Subcutaneous adipose tissue (tissue), 4 donors: ENCODE data around the gene SPTLC2. TPM values are rescaled to one million over a fixed set of nuclear protein-coding genes. Genes with fewer than 3 reads are reported as not detected.

ENCODE experiments used
- total RNA-seq, 4 donors: library from RNA; depleted of rRNA; stranded (reverse); fragments of >200 nt; gene quantifications; one replicate each; pipeline ENCODE4 v1.1.0, GENCODE V29; 2016
- TF ChIP-seq, protein P1 (sequence below): fragments of 450-650 bp; IDR thresholded peaks from one replicate; pipeline ENCODE4 v1.5.1; 2016; ENCODE audit warnings: low read depth, mild to moderate bottlenecking, control low read depth, antibody characterized with exemption, moderate library complexity

The SPTLC2 gene
- total RNA-seq, 4 donors from 2014 or later, result 48.1 to 61.8 (median 56.3) TPM

DNA sequence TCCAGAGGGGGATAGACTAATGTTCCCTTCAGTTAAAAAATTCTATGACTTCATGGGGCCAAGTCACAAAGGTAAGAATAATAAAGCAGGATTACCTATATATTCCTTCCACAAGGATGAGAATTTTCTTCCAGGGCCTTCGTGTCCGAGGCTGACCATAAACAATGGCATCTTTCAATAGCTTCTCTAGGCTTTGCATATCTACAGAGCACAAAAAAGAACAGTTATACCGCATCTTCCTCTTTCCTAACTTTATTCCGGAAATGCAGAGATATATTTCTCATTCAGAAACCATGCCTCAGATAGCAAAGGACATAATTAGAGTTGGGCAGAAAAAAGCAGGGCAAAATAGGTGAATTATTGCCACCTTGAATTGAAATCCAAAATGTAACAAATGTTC is 59.5 kb downstream of the SPTLC2 start:
- TF ChIP-seq, protein P1, sequence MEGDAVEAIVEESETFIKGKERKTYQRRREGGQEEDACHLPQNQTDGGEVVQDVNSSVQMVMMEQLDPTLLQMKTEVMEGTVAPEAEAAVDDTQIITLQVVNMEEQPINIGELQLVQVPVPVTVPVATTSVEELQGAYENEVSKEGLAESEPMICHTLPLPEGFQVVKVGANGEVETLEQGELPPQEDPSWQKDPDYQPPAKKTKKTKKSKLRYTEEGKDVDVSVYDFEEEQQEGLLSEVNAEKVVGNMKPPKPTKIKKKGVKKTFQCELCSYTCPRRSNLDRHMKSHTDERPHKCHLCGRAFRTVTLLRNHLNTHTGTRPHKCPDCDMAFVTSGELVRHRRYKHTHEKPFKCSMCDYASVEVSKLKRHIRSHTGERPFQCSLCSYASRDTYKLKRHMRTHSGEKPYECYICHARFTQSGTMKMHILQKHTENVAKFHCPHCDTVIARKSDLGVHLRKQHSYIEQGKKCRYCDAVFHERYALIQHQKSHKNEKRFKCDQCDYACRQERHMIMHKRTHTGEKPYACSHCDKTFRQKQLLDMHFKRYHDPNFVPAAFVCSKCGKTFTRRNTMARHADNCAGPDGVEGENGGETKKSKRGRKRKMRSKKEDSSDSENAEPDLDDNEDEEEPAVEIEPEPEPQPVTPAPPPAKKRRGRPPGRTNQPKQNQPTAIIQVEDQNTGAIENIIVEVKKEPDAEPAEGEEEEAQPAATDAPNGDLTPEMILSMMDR, result no peak

DNA sequence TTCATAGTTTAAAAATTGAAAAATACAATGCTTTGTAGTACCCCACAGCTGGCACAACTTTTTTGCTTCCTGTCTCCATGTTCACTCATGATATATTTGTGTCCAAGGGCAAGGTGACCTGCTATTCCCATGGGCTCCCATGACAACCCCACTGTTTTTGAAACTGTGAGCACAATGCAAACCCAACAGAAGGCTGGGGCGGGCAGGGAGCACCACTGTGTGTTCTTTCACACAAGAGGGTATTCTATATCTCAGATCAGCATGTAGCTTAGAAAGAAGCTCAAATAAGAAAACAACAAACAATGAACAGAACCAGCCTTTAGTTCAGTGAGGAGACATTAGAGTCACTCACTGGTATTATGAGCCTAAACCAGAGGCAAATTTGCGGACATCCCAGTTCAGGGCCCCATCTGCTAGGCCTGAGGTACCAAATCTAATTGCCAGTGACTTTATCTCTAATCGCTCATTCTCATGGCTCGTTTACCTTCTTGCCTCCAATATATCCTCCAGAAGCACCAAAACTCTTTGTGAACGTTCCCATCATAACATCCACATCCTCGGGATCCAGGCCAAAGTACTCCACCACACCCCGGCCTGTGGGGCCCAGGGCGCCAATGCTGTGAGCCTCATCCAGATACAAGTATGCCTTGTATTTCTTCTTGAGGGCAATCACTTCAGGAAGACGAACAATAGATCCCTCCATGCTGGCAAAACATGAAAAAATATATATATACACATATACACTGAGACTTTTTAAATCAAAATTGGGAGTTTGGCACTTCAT is 61.4 kb downstream of the SPTLC2 start:
- TF ChIP-seq, protein P1, result no peak

DNA sequence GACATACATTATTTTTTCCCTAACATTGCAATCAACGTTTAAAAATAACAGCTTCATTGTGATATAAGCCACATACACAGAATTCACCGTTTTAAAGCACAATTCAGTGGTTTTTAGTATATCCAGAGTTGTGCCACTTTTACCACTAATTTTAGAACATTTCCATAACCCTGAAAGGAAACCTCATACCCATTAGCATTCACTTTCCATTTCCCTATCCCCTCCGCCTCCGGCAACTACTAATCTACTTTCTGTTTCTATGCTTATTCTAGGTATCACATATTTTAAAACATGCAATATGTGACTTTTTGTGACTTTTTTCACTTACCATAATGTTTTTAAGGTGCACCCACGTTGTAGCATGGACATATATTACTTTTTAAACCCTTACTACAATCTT is 62.2 kb downstream of the SPTLC2 start:
- TF ChIP-seq, protein P1, result no peak

DNA sequence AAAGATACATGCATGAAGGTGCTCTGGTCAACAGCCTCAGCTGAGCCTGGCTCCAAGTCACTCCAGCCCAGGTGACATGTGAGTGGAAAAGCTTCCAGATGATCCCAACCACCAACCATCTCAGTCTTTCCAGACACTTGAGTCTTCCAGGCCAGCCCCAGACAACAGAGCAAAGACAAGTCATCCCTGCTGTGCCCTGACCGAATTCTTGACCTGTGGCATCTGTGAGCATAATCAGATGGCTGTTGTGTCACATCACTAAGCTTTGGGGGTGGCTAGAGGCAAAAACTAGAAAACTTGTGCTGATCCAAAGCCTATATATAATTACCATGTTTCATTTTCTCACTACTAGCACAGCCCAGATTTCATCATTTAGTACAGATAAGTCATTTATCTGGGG is 67.0 kb downstream of the SPTLC2 start:
- TF ChIP-seq, protein P1, result no peak

DNA sequence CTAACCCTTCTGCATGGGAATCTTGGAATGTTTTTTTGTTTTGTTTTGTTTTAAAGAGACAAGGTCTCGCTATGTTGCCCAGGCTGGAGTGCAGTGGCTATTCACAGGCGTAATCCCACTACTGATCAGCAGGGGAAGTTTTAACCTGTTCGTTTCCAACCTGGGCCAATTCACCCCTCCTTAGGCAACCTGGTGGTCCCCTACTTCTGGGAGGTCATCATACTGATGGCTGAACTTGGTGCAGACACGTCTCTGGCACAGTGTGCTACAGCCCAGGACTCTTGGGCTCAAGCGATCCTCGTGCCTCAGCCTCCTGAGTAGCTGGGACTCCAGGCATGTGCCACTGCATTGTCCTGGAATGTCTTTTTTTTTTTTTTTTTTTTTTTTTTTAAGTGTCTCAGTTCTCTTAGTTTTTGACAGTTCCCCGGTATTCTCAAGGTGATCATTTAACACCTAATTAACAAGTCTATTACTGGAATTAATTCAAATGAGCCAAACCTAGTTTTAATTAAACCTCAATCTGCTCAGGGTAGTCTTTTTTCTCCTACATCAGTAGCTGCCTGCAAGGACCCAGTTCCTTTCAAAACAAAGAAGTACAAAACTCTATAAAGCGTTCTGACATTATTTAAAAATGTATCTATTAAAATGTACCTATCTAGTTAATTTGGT is 68.8 kb downstream of the SPTLC2 start:
- TF ChIP-seq, protein P1, result no peak

DNA sequence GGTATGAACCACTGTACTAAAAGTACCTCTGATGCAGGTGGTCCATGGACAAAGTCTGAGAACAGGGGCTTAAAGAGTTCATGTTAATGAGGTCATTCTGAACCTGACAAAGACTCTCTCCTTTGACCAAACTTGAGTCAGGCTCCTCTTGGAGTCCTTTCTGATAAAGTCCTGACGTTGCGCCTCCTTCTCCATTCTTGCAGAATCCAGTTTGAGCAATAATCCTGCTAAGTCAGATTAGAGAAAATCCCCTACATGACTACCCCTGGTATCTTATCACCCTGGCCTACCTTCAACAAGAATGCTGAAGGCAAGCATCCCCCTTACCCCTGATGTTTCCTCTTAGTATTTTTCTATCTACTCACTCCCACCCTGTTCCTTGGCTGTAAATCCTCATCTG is 71.9 kb downstream of the SPTLC2 start:
- TF ChIP-seq, protein P1, result no peak

DNA sequence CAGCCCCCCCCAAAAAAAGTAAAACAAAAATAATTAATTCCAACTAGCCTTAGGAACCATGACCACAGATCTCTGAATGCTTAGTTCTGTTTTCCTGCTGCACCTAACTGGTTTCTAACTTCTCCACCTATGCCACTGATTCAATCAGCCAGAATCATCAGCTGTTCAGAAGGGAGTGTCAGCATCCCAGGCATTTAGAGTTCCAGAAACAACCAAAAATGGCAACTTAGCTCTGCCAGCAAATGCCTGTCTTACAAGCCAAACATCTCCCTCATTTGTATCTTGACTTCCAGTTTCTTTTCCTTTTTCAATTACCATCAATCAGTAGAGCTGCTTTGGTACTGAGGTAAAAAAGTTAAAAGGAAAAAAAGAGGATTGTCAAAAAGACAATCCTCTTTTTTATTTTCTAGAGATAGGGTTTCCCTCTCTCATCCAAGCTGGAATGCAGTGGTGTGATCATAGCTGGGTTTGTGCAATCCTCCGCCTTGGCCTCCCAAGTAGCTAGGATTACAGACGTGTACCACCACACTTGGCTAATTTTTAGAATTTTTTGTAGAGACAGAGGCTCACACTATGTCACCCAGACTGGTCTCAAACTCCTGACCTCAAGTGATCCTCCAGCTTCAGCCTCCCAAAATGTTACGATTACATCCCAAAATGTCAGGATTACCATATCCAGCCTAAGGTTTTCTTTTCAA is 72.7 kb downstream of the SPTLC2 start:
- TF ChIP-seq, protein P1, result no peak
